ENCODE data around the gene PIK3R3.
A peak's percentile ranks its signal among the peaks of the same experiment; 100 is the strongest.

PIK3R3 gene

DNA sequence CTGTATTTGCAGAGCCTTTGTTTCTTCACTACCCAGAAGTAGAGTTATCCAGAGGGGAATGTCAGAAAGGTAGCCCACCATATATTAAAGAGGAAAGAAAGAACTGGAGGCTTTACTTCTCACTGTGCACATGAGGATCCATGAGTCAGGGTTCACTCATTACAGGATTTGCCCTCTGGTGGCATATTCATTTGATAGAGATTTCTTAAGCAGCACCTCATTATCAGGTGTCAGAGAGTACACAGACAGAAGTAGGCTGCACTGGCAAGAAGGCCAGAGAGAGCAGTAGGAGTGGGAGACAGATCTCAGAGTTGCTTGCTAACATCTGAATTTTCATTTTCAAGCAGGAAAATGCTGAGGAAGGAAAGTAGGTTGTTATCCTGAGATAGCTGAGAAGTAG, 123.8 kb downstream of the PIK3R3 start:
- Histone ChIP-seq H3K27ac (replicated peaks; ENCODE audit: low read length) (no peak overlapping the region), H4K8ac (ENCODE audit: low read depth, low read length) (no peak overlapping the region), H4K91ac (ENCODE audit: low read depth, low read length, poor library complexity) (no peak overlapping the region), H3K4me2 (ENCODE audit: insufficient read depth, low read length, poor library complexity, severe bottlenecking) (no peak overlapping the region), H2BK120ac (ENCODE audit: low read depth, low read length) (no peak overlapping the region), H3K9ac (ENCODE audit: low read depth, low read length, poor library complexity) (no peak overlapping the region), H3K14ac (ENCODE audit: low read length) (no peak overlapping the region), H3K27me3 (ENCODE audit: control insufficient read depth in 3 of 3, insufficient read depth in 3 of 3, low read depth in 1 of 3, low read length in 3 of 3) (no peaks in the 10 kb centered on the region), H2BK12ac (ENCODE audit: low read length) (no peak overlapping the region), H3K4ac (ENCODE audit: low read length) (no peak overlapping the region), H3K9me3 (replicated peaks in 1 of 2; ENCODE audit: control insufficient read depth in 2 of 2, insufficient read depth in 1 of 2, low read depth in 1 of 2, low read length in 2 of 2) (no peaks in the 10 kb centered on the region), H2BK15ac (ENCODE audit: low read length) (no peak overlapping the region), H2AK5ac (ENCODE audit: low read depth, low read length) (no peak overlapping the region), H3K79me1 (ENCODE audit: low read depth, low read length) (no peaks in the 10 kb centered on the region), H3K4me3 (ENCODE audit: low read length in 2 of 2) (no peak overlapping the region), H2AFZ (ENCODE audit: low read length) (no peak overlapping the region), H2BK5ac (ENCODE audit: low read length) (no peak overlapping the region), H3K23ac (ENCODE audit: low read depth, low read length, poor library complexity) (no peak overlapping the region), H3K4me1 (ENCODE audit: control insufficient read depth in 2 of 2, insufficient read depth in 1 of 2, low read depth in 1 of 2, low read length in 2 of 2) (peaks cover 0 to 1% of the 10 kb centered on the region in 2 donors), H3K36me3 (replicated peaks in 1 of 2; ENCODE audit: control insufficient read depth in 2 of 2, insufficient read depth in 2 of 2, low read length in 2 of 2) (peaks cover 28 to 92% of the 10 kb centered on the region in 2 donors), H3K18ac (ENCODE audit: low read length) (no peak overlapping the region)
- DNase-seq (ENCODE audit: low spot score) = no peak

DNA sequence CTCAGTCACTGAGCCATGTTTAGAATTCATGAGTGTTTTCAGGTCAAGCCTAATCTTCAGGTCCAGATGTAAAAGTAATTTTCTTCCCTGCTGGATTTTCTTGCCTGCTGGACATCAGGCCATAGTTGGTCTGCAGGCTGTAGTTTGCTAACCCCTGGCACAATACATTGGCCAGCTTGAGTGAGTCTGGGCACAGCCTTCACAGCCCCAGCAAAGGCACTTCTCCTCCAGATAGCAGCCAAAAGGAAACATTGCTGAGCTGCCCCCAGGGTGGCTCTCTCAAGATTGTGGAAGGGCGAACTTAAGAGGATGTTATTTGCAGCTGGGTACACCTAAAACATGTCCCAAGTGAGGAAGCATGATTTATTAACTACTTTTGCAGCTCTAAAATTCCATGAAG, 126.8 kb downstream of the PIK3R3 start:
- Histone ChIP-seq H3K4me3 (ENCODE audit: low read length in 2 of 2) (no peak overlapping the region), H3K18ac (ENCODE audit: low read length) (peak overlapping the region; percentile 4), H3K27ac (replicated peaks; ENCODE audit: low read length) (no peak overlapping the region), H4K91ac (ENCODE audit: low read depth, low read length, poor library complexity) (no peak overlapping the region), H2BK5ac (ENCODE audit: low read length) (no peak overlapping the region), H3K4ac (ENCODE audit: low read length) (no peak overlapping the region), H3K23ac (ENCODE audit: low read depth, low read length, poor library complexity) (no peak overlapping the region), H3K79me1 (ENCODE audit: low read depth, low read length) (no peaks in the 10 kb centered on the region), H2BK12ac (ENCODE audit: low read length) (no peak overlapping the region), H3K14ac (ENCODE audit: low read length) (no peak overlapping the region), H2AFZ (ENCODE audit: low read length) (no peak overlapping the region), H3K27me3 (ENCODE audit: control insufficient read depth in 3 of 3, insufficient read depth in 3 of 3, low read depth in 1 of 3, low read length in 3 of 3) (no peaks in the 10 kb centered on the region), H3K36me3 (replicated peaks in 1 of 2; ENCODE audit: control insufficient read depth in 2 of 2, insufficient read depth in 2 of 2, low read length in 2 of 2) (peaks cover 23 to 86% of the 10 kb centered on the region in 2 donors), H2AK5ac (ENCODE audit: low read depth, low read length) (no peak overlapping the region), H2BK120ac (ENCODE audit: low read depth, low read length) (peak overlapping the region; percentile 22), H3K4me1 (ENCODE audit: control insufficient read depth in 2 of 2, insufficient read depth in 1 of 2, low read depth in 1 of 2, low read length in 2 of 2) (peaks cover 0 to 1% of the 10 kb centered on the region in 2 donors), H3K9ac (ENCODE audit: low read depth, low read length, poor library complexity) (no peak overlapping the region), H4K8ac (ENCODE audit: low read depth, low read length) (no peak overlapping the region), H3K9me3 (replicated peaks in 1 of 2; ENCODE audit: control insufficient read depth in 2 of 2, insufficient read depth in 1 of 2, low read depth in 1 of 2, low read length in 2 of 2) (no peaks in the 10 kb centered on the region), H2BK15ac (ENCODE audit: low read length) (no peak overlapping the region), H3K4me2 (ENCODE audit: insufficient read depth, low read length, poor library complexity, severe bottlenecking) (no peak overlapping the region)
- no peak for DNase-seq (ENCODE audit: low spot score)
- no CpG with 5 or more reads among the region's 1 CpG for whole genome bisulfite sequencing, 2 donors (ENCODE audit: extremely low coverage in 2 of 2, insufficient read length in 2 of 2, insufficient replicate concordance in 1 of 2)

DNA sequence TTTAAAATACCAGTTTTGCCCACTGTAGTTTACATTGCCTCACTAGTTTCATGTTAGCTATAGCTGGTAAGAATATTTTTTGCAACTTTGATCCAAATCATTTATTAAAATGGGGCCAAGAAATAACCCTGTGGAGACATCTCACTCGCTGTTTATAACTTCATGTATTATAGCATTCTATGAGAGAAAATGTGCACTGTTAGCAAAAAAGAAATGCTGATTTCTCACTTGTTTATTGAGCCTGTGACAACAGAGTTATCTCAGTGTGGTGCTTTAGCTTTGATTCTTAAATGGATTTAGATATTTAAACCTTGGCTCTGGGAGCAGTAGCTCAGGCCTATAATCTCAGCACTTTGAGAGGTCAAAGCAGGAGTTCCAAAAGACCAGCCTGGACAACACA, 127.9 kb downstream of the PIK3R3 start:
- Histone ChIP-seq H3K4me1 (ENCODE audit: control insufficient read depth in 2 of 2, insufficient read depth in 1 of 2, low read depth in 1 of 2, low read length in 2 of 2) (peaks cover 0 to 1% of the 10 kb centered on the region in 2 donors), H2BK12ac (ENCODE audit: low read length) (no peak overlapping the region), H3K23ac (ENCODE audit: low read depth, low read length, poor library complexity) (no peak overlapping the region), H4K8ac (ENCODE audit: low read depth, low read length) (no peak overlapping the region), H2BK120ac (ENCODE audit: low read depth, low read length) (no peak overlapping the region), H2BK5ac (ENCODE audit: low read length) (no peak overlapping the region), H3K14ac (ENCODE audit: low read length) (no peak overlapping the region), H2BK15ac (ENCODE audit: low read length) (no peak overlapping the region), H3K27me3 (ENCODE audit: control insufficient read depth in 3 of 3, insufficient read depth in 3 of 3, low read depth in 1 of 3, low read length in 3 of 3) (no peaks in the 10 kb centered on the region), H2AFZ (ENCODE audit: low read length) (no peak overlapping the region), H3K4me3 (ENCODE audit: low read length in 2 of 2) (no peak overlapping the region), H3K9me3 (replicated peaks in 1 of 2; ENCODE audit: control insufficient read depth in 2 of 2, insufficient read depth in 1 of 2, low read depth in 1 of 2, low read length in 2 of 2) (no peaks in the 10 kb centered on the region), H4K91ac (ENCODE audit: low read depth, low read length, poor library complexity) (no peak overlapping the region), H3K9ac (ENCODE audit: low read depth, low read length, poor library complexity) (no peak overlapping the region), H3K79me1 (ENCODE audit: low read depth, low read length) (no peaks in the 10 kb centered on the region), H3K18ac (ENCODE audit: low read length) (no peak overlapping the region), H3K4ac (ENCODE audit: low read length) (no peak overlapping the region), H3K36me3 (replicated peaks in 1 of 2; ENCODE audit: control insufficient read depth in 2 of 2, insufficient read depth in 2 of 2, low read length in 2 of 2) (peaks cover 16 to 84% of the 10 kb centered on the region in 2 donors), H2AK5ac (ENCODE audit: low read depth, low read length) (no peak overlapping the region), H3K4me2 (ENCODE audit: insufficient read depth, low read length, poor library complexity, severe bottlenecking) (no peak overlapping the region), H3K27ac (replicated peaks; ENCODE audit: low read length) (no peak overlapping the region)
- WGBS, 2 donors (ENCODE audit: extremely low coverage in 2 of 2, insufficient read length in 2 of 2, insufficient replicate concordance in 1 of 2) = no CpG with 5 or more reads among the region's 1 CpG
- DNase-seq (ENCODE audit: low spot score) = no peak

DNA sequence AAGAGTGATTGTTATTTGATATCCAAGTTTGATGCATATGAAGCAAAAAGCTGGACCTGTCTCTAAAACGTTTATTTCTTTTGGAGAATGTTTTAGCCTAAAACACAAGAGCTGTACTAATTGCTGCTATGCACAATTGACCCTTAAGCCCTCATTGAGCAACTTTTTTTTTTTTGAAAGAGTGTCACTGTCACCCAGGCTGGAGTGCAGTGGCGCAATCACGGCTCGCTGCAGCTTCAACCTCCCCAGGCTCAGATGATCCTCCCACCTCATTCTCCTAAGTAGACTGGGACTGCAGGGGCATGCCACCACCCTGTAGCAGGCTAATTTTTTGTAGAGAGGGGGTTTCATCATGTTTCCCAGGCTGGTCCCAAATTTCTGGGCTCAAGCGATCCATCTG, 129.1 kb downstream of the PIK3R3 start:
- Histone ChIP-seq H3K79me1 (ENCODE audit: low read depth, low read length) (no peaks in the 10 kb centered on the region), H3K36me3 (replicated peaks in 1 of 2; ENCODE audit: control insufficient read depth in 2 of 2, insufficient read depth in 2 of 2, low read length in 2 of 2) (peaks cover 9 to 81% of the 10 kb centered on the region in 2 donors), H2AK5ac (ENCODE audit: low read depth, low read length) (no peak overlapping the region), H3K9ac (ENCODE audit: low read depth, low read length, poor library complexity) (no peak overlapping the region), H3K9me3 (replicated peaks in 1 of 2; ENCODE audit: control insufficient read depth in 2 of 2, insufficient read depth in 1 of 2, low read depth in 1 of 2, low read length in 2 of 2) (no peaks in the 10 kb centered on the region), H3K27me3 (ENCODE audit: control insufficient read depth in 3 of 3, insufficient read depth in 3 of 3, low read depth in 1 of 3, low read length in 3 of 3) (no peaks in the 10 kb centered on the region), H2BK12ac (ENCODE audit: low read length) (no peak overlapping the region), H3K23ac (ENCODE audit: low read depth, low read length, poor library complexity) (no peak overlapping the region), H3K4me2 (ENCODE audit: insufficient read depth, low read length, poor library complexity, severe bottlenecking) (no peak overlapping the region), H3K4me1 (ENCODE audit: control insufficient read depth in 2 of 2, insufficient read depth in 1 of 2, low read depth in 1 of 2, low read length in 2 of 2) (peaks cover 0 to 1% of the 10 kb centered on the region in 2 donors), H4K91ac (ENCODE audit: low read depth, low read length, poor library complexity) (no peak overlapping the region), H3K18ac (ENCODE audit: low read length) (no peak overlapping the region), H2BK15ac (ENCODE audit: low read length) (no peak overlapping the region), H3K27ac (replicated peaks; ENCODE audit: low read length) (no peak overlapping the region), H4K8ac (ENCODE audit: low read depth, low read length) (no peak overlapping the region), H3K4me3 (ENCODE audit: low read length in 2 of 2) (no peak overlapping the region), H2BK120ac (ENCODE audit: low read depth, low read length) (no peak overlapping the region), H2AFZ (ENCODE audit: low read length) (no peak overlapping the region), H2BK5ac (ENCODE audit: low read length) (no peak overlapping the region), H3K4ac (ENCODE audit: low read length) (no peak overlapping the region), H3K14ac (ENCODE audit: low read length) (no peak overlapping the region)
- DNase-seq (ENCODE audit: low spot score) = no peak
- no CpG with 5 or more reads among the region's 5 CpGs for WGBS, 2 donors (ENCODE audit: extremely low coverage in 2 of 2, insufficient read length in 2 of 2, insufficient replicate concordance in 1 of 2)
